HG03439 (cell line): ENCODE data around the gene TMEM101.
"Not testable (repeated sequence)": the region's sequence is repeated elsewhere in the genome, so short reads cannot be mapped to it uniquely, and the experiment has no call there.

Source experiments
- ATAC-seq: cut with Tn5 transposase; IDR thresholded peaks from one replicate; pipeline ENCODE4 v1.9.1; 2021; ENCODE audit warnings: mild to moderate bottlenecking, moderate library complexity; ENCODE audit not compliant: unreplicated experiment

TMEM101 gene

GRCh38 chr17:44001461-44001920 lies 13.3 kb downstream of the TMEM101 start:
- ATAC-seq = no peak

GRCh38 chr17:44000871-44001460 lies 13.8 kb downstream of the TMEM101 start:
- ATAC-seq = no peak

- ATAC-seq = no peak
Measured at GRCh38 chr17:44000141-44000860, 14.5 kb downstream of the TMEM101 start.

GRCh38 chr17:43999024-43999423 lies 15.7 kb downstream of the TMEM101 start:
- ATAC-seq = no peak

- no peak for ATAC-seq
Measured at GRCh38 chr17:43998552-43998951, 16.2 kb downstream of the TMEM101 start.

GRCh38 chr17:43997180-43997579 lies 17.6 kb downstream of the TMEM101 start:
- not testable (repeated sequence) for ATAC-seq

GRCh38 chr17:43995150-43995471 lies 19.7 kb downstream of the TMEM101 start:
- ATAC-seq = no peak

- no peak for ATAC-seq
Measured at GRCh38 chr17:43994272-43995149, 20.3 kb downstream of the TMEM101 start.

GRCh38 chr17:43992641-43993040 lies 22.1 kb downstream of the TMEM101 start:
- no peak for ATAC-seq

- ATAC-seq = no peak
Measured at GRCh38 chr17:43988301-43988700, 26.5 kb downstream of the TMEM101 start.

GRCh38 chr17:43987131-43988021 lies 27.4 kb downstream of the TMEM101 start:
- ATAC-seq = no peak

- ATAC-seq = no peak
Measured at GRCh38 chr17:43986225-43986981, 28.4 kb downstream of the TMEM101 start.

- no peak for ATAC-seq
Measured at GRCh38 chr17:43984521-43984920, 30.2 kb downstream of the TMEM101 start.

- ATAC-seq = no peak
Measured at GRCh38 chr17:43983515-43984411, 31.0 kb downstream of the TMEM101 start.

- no peak for ATAC-seq
Measured at GRCh38 chr17:43983196-43983514, 31.6 kb downstream of the TMEM101 start.

- ATAC-seq = no peak
Measured at GRCh38 chr17:43982171-43982570, 32.6 kb downstream of the TMEM101 start.

- no peak for ATAC-seq
Measured at GRCh38 chr17:43979671-43980070, 35.1 kb downstream of the TMEM101 start.

- no peak for ATAC-seq
Measured at GRCh38 chr17:43979011-43979410, 35.8 kb downstream of the TMEM101 start.

- ATAC-seq = no peak
Measured at GRCh38 chr17:43978078-43978477, 36.7 kb downstream of the TMEM101 start.
